H9 (cell line): ENCODE measurements around the gene SNX18. TPM values are rescaled to one million over a fixed set of nuclear protein-coding genes. Genes with fewer than 3 reads are reported as not detected.

Source experiments
- DNase-seq: peaks from one replicate; pipeline ENCODE4 v3.0.0-alpha.2; 2017
- H2AFZ ChIP-seq: one replicate; pipeline ENCODE4 v1.6.1; 2013; ENCODE audit warnings: mild to moderate bottlenecking, low read length, control low read depth, moderate library complexity
- H2AK5ac ChIP-seq: 2 replicates; pipeline ENCODE4 v1.6.1; 2013; ENCODE audit warnings: low read length, control low read depth, mixed read lengths; ENCODE audit not compliant: insufficient read length
- H2BK120ac ChIP-seq: one replicate; pipeline ENCODE4 v1.6.1; 2013; ENCODE audit warnings: low read depth, mild to moderate bottlenecking, low read length, control low read depth, inconsistent platforms; ENCODE audit not compliant: poor library complexity, severe bottlenecking
- H2BK12ac ChIP-seq: 2 replicates; pipeline ENCODE4 v1.6.1; 2013; ENCODE audit warnings: low read length, control low read depth, mixed read lengths, low read depth; ENCODE audit not compliant: insufficient read length
- H2BK15ac ChIP-seq: 2 replicates; pipeline ENCODE4 v1.6.1; 2013; ENCODE audit warnings: low read depth, low read length, control low read depth
- H2BK20ac ChIP-seq: one replicate; pipeline ENCODE4 v1.6.1; 2013; ENCODE audit warnings: low read depth, mild to moderate bottlenecking, low read length, control low read depth, inconsistent platforms; ENCODE audit not compliant: poor library complexity, severe bottlenecking
- H2BK5ac ChIP-seq: 2 replicates; pipeline ENCODE4 v1.6.1; 2013; ENCODE audit warnings: low read length, control low read depth, mixed read lengths; ENCODE audit not compliant: insufficient read length
- H3K14ac ChIP-seq: 2 replicates; pipeline ENCODE4 v1.6.1; 2013; ENCODE audit warnings: low read length, control low read depth; ENCODE audit not compliant: insufficient read depth
- H3K18ac ChIP-seq: 2 replicates; pipeline ENCODE4 v1.6.1; 2013; ENCODE audit warnings: low read depth, mild to moderate bottlenecking, mixed read lengths, low read length, control low read depth; ENCODE audit not compliant: insufficient read length
- H3K23ac ChIP-seq: 2 replicates; pipeline ENCODE4 v1.6.1; 2013; ENCODE audit warnings: low read length, control low read depth, mixed read lengths, low read depth; ENCODE audit not compliant: insufficient read length
- H3K23me2 ChIP-seq: 2 replicates; pipeline ENCODE4 v1.6.1; 2013; ENCODE audit warnings: low read depth, mild to moderate bottlenecking, mixed read lengths, low read length, control low read depth; ENCODE audit not compliant: insufficient read length, poor library complexity, severe bottlenecking
- H3K27ac ChIP-seq: 2 replicates; pipeline ENCODE4 v1.5.1; 2013; ENCODE audit warnings: low read length, control low read depth, mixed read lengths, low read depth; ENCODE audit not compliant: insufficient read length
- H3K27me3 ChIP-seq: 2 replicates; pipeline ENCODE4 v1.6.1; 2013; ENCODE audit warnings: low read length, control low read depth, inconsistent platforms; ENCODE audit not compliant: insufficient read depth
- H3K4ac ChIP-seq: 2 replicates; pipeline ENCODE4 v1.6.1; 2013; ENCODE audit warnings: low read depth, mild to moderate bottlenecking, control low read depth, inconsistent platforms, low read length, moderate library complexity
- H3K4me1 ChIP-seq: 2 replicates; pipeline ENCODE4 v1.6.1; 2013; ENCODE audit warnings: low read length, control low read depth, inconsistent platforms; ENCODE audit not compliant: insufficient read depth
- H3K4me2 ChIP-seq: 2 replicates; pipeline ENCODE4 v1.6.1; 2013; ENCODE audit warnings: low read length, control low read depth, mixed read lengths; ENCODE audit not compliant: insufficient read length, insufficient read depth
- H3K56ac ChIP-seq: 2 replicates; pipeline ENCODE4 v1.6.1; 2013; ENCODE audit warnings: low read depth, mild to moderate bottlenecking, mixed read lengths, low read length, control low read depth; ENCODE audit not compliant: insufficient read length
- H3K79me1 ChIP-seq: 2 replicates; pipeline ENCODE4 v1.6.1; 2013; ENCODE audit warnings: low read depth, mild to moderate bottlenecking, moderate library complexity, low read length, control low read depth, inconsistent platforms; ENCODE audit not compliant: insufficient read depth, poor library complexity, severe bottlenecking
- H3K79me2 ChIP-seq: 2 replicates; pipeline ENCODE4 v1.6.1; 2013; ENCODE audit warnings: low read length, control low read depth, inconsistent platforms; ENCODE audit not compliant: insufficient read depth
- H3K9ac ChIP-seq: 2 replicates; pipeline ENCODE4 v1.6.1; 2013; ENCODE audit warnings: low read length, control low read depth, mixed read lengths; ENCODE audit not compliant: insufficient read length; ENCODE audit errors: extremely low read depth
- H3K9me3 ChIP-seq: one replicate; pipeline ENCODE4 v1.6.1; 2013; ENCODE audit warnings: low read depth, low read length, inconsistent platforms; ENCODE audit not compliant: control insufficient read depth
- H3T11ph ChIP-seq: one replicate; pipeline ENCODE4 v1.6.1; 2013; ENCODE audit warnings: mild to moderate bottlenecking, low read length, control low read depth, inconsistent platforms
- H4K20me1 ChIP-seq: one replicate; pipeline ENCODE4 v1.6.1; 2013; ENCODE audit not compliant: control insufficient read depth, insufficient read length, insufficient read depth
- H4K5ac ChIP-seq: 2 replicates; pipeline ENCODE4 v1.6.1; 2013; ENCODE audit warnings: low read depth, mild to moderate bottlenecking, mixed read lengths, low read length, control low read depth; ENCODE audit not compliant: insufficient read length
- H4K8ac ChIP-seq: replicated peaks from 2 replicates; pipeline ENCODE4 v1.6.1; 2013; ENCODE audit warnings: low read length, control low read depth, mixed read lengths, low read depth; ENCODE audit not compliant: insufficient read length
- H4K91ac ChIP-seq: 2 replicates; pipeline ENCODE4 v1.6.1; 2013; ENCODE audit warnings: low read depth, mild to moderate bottlenecking, moderate library complexity, mixed read lengths, low read length, control low read depth; ENCODE audit not compliant: insufficient read length
- H3K27ac Mint-ChIP-seq, 3 experiments: 2 replicates in 2 of 3; 3 replicates in 1 of 3; pipeline ENCODE4 v1.8.0; 2020 to 2021; ENCODE audit warnings: mixed read lengths in 3 of 3, mild to moderate bottlenecking in 1 of 3, moderate library complexity in 1 of 3
- H3K27me3 Mint-ChIP-seq: 2 replicates; pipeline ENCODE4 v1.8.0; 2021; ENCODE audit warnings: low read depth, mild to moderate bottlenecking, moderate library complexity, mixed read lengths
- H3K36me3 Mint-ChIP-seq, 3 experiments: 2 replicates in 2 of 3; 3 replicates in 1 of 3; pipeline ENCODE4 v1.8.0; 2020 to 2021; ENCODE audit warnings: low read depth in 3 of 3, mixed read lengths in 3 of 3; ENCODE audit not compliant: insufficient read depth in 1 of 3
- H3K4me1 Mint-ChIP-seq, 2 experiments: 2 replicates each; pipeline ENCODE4 v1.8.0; 2020; ENCODE audit warnings: mixed read lengths in 2 of 2
- H3K4me3 Mint-ChIP-seq, 2 experiments: 2 replicates in 1 of 2; 3 replicates in 1 of 2; pipeline ENCODE4 v1.8.0; 2020 to 2021; ENCODE audit warnings: mild to moderate bottlenecking in 2 of 2, mixed read lengths in 2 of 2, moderate library complexity in 1 of 2
- H3K9me3 Mint-ChIP-seq, 2 experiments: 2 replicates in 1 of 2; 3 replicates in 1 of 2; pipeline ENCODE4 v1.8.0; 2020; ENCODE audit warnings: mild to moderate bottlenecking in 2 of 2, mixed read lengths in 2 of 2, moderate library complexity in 1 of 2
- WGBS: extraction: QIAGEN DNeasy Blood & Tissue Kit; methylation state at CpG from one replicate; pipeline ENCODE4 v1.1.7; 2013; ENCODE audit warnings: missing lambda C conversion rate, low lambda C conversion rate, mixed read lengths; ENCODE audit not compliant: insufficient read length; ENCODE audit errors: extremely low coverage; 5-methylcytosine and 5-hydroxymethylcytosine counted together
- total RNA-seq: library from RNA; stranded (reverse); gene quantifications from 2 replicates; pipeline ENCODE4 v1.2.1, GENCODE V29; 2021
- TF ChIP-seq, protein P1 (sequence below): fragments of 200-600 bp; sonication (generic); conservative IDR thresholded peaks from 3 replicates; pipeline ENCODE4 v1.8.0; 2021; ENCODE audit warnings: antibody characterized with exemption, mild to moderate bottlenecking

Gene SNX18
- total RNA-seq, 1 experiment from 2014 or later = 17.2 TPM

DNA sequence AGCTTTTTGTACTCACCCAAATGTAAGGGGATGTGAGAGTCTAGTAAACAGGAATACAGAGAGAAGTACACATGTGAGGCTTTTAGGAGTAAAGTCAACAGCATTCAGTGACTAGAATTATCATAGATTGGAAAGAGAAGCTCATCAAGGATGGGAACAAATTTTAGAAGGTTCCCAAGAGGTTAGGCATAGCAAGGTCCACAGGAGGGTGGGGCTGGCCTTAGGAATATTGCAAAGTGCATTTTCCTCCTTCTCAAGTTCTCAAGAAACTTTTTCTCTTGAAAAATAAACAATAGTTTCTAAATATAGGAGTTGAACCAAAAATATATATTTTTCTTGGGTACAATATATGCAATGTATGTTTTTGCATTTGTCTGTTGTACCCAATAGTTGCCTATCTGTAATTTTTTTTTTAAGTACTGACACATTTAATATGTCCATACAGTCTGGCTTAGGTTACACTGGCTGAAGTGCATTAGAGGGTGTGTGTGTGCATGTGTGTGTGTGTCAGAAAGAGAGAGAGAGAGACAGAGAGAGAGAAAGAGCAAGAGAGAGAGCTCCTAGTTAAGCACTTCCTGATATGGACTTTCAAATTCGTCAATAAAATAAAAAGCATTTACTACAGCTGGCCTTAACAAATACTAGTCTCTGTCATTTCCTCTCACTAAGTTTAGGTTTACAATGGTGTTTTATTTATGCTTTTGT lies 62.2 kb downstream of the SNX18 start:
- Histone ChIP-seq H3K23me2 (no peaks in the 10 kb centered on the region), H3K56ac (no peak overlapping the region), H4K20me1 (no peaks in the 10 kb centered on the region), H3K27me3 (no peaks in the 10 kb centered on the region), H3K4me1 (no peaks in the 10 kb centered on the region), H2BK120ac (no peak overlapping the region), H2AK5ac (no peak overlapping the region), H2BK20ac (no peak overlapping the region), H3K4me2 (no peak overlapping the region), H3K4ac (no peak overlapping the region), H3K27ac (no peak overlapping the region), H2BK15ac (no peak overlapping the region), H3T11ph (no peak overlapping the region), H2BK5ac (no peak overlapping the region), H3K14ac (no peak overlapping the region), H4K8ac (no peak overlapping the region), H3K79me2 (no peaks in the 10 kb centered on the region), H3K9me3 (no peaks in the 10 kb centered on the region), H4K5ac (no peak overlapping the region), H2AFZ (no peak overlapping the region), H2BK12ac (no peak overlapping the region), H4K91ac (no peak overlapping the region), H3K18ac (no peak overlapping the region), H3K9ac (no peak overlapping the region), H3K23ac (no peak overlapping the region), H3K79me1 (no peaks in the 10 kb centered on the region)
- no peak overlapping the region for H3K4me3 Mint-ChIP-seq
- H3K36me3 Mint-ChIP-seq = no peaks in the 10 kb centered on the region
- no peaks in the 10 kb centered on the region; the same call in 1 of the 2 replicates for H3K27me3 Mint-ChIP-seq
- WGBS = no CpG with 5 or more reads among the region's 1 CpG
- H3K4me1 Mint-ChIP-seq = peaks cover 10 to 14% of the 10 kb centered on the region in 2 experiments
- no peak overlapping the region for H3K27ac Mint-ChIP-seq
- TF ChIP-seq, protein P1, sequence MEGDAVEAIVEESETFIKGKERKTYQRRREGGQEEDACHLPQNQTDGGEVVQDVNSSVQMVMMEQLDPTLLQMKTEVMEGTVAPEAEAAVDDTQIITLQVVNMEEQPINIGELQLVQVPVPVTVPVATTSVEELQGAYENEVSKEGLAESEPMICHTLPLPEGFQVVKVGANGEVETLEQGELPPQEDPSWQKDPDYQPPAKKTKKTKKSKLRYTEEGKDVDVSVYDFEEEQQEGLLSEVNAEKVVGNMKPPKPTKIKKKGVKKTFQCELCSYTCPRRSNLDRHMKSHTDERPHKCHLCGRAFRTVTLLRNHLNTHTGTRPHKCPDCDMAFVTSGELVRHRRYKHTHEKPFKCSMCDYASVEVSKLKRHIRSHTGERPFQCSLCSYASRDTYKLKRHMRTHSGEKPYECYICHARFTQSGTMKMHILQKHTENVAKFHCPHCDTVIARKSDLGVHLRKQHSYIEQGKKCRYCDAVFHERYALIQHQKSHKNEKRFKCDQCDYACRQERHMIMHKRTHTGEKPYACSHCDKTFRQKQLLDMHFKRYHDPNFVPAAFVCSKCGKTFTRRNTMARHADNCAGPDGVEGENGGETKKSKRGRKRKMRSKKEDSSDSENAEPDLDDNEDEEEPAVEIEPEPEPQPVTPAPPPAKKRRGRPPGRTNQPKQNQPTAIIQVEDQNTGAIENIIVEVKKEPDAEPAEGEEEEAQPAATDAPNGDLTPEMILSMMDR = no peak
- no peak for DNase-seq
- no peaks in the 10 kb centered on the region; a peak in 1 of 5 replicates for H3K9me3 Mint-ChIP-seq
